ENCODE results near the gene KIAA0408.

DNA sequence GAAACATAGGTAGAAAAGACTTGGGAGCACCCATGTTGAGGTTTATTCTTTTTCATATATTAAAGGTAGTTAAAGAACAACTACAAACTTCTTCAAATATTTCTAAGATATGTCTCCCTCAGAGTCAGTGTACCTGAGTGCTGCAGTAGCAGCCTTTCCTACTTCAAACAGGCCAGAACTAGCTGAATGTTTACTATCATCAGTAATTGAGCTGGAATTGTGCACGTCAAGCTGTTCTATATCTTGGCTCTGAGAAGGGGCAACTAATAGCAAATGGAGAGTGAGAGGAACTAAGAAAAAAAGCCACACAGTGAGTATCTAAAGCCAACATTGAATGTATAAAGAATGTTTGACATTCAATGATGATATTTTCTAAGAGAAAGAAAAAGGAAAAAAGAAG is 38.2 kb upstream of the KIAA0408 start:
- TF ChIP-seq POLR2A (IDR thresholded peaks at IDR 0.05; ENCODE audit: low read depth, low read length) (no peak), POLR2AphosphoS5 (IDR thresholded peaks at IDR 0.05; ENCODE audit: low read depth, low read length) (no peak)
